Stomach (tissue), 9 donors: ENCODE measurements around the gene ATP2A3. TPM values are rescaled to one million over a fixed set of nuclear protein-coding genes. Genes with fewer than 3 reads are reported as not detected.

Experiments
- DNase-seq, 2 donors: peaks; one replicate each; pipeline versions ENCODE4 v3.0.0 to v3.0.0-alpha.2; 2013 to 2019
- H3K27ac ChIP-seq, 5 donors: fragments of 200-600 bp in 4 of 5; sonication (generic) in 4 of 5; one replicate each; pipeline ENCODE4 v1.5.1; 2013 to 2019; ENCODE audit warnings: mild to moderate bottlenecking in 1 of 5, moderate library complexity in 1 of 5
- H3K27me3 ChIP-seq, 3 donors: fragments of 200-600 bp; sonication (generic); one replicate each; pipeline ENCODE4 v1.5.1; 2017 to 2019; ENCODE audit warnings: mixed run types in 1 of 3
- H3K36me3 ChIP-seq, 4 donors: fragments of 200-600 bp; sonication (generic); 1 replicate in 3 of 4; 2 replicates in 1 of 4; pipeline ENCODE4 v1.5.1; 2016 to 2019
- H3K4me1 ChIP-seq, 4 donors: fragments of 200-600 bp; sonication (generic); one replicate each; pipeline ENCODE4 v1.5.1; 2016 to 2019
- H3K4me3 ChIP-seq, 4 donors: fragments of 200-600 bp; sonication (generic) in 3 of 4; one replicate each; pipeline ENCODE4 v1.5.1; 2016 to 2019; ENCODE audit warnings: mild to moderate bottlenecking in 1 of 4
- H3K9me3 ChIP-seq, 4 donors: fragments of 200-600 bp; sonication (generic); one replicate each; pipeline ENCODE4 v1.5.1; 2016 to 2019
- CTCF ChIP-seq, 7 experiments: fragments of 450-650 bp in 4 of 7; fragments of 200-600 bp in 3 of 7; sonication (generic) in 3 of 7; IDR thresholded peaks; one replicate each; pipeline ENCODE4 v1.5.1; 2016 to 2019; ENCODE audit warnings: antibody characterized with exemption in 7 of 7, control low read depth in 2 of 7, mild to moderate bottlenecking in 1 of 7
- EP300 ChIP-seq: sonication (generic); formaldehyde crosslinking; IDR thresholded peaks from one replicate; pipeline ENCODE4 v1.6.1; 2017; ENCODE audit warnings: antibody characterized with exemption
- POLR2A ChIP-seq, 4 donors: fragments of 450-650 bp; IDR thresholded peaks; one replicate each; pipeline ENCODE4 v1.6.1; 2016; ENCODE audit warnings: antibody characterized with exemption in 4 of 4, control low read depth in 2 of 4, mild to moderate bottlenecking in 1 of 4, moderate library complexity in 1 of 4
- POLR2AphosphoS5 ChIP-seq, 3 donors: sonication (generic); formaldehyde crosslinking; IDR thresholded peaks; one replicate each; pipeline ENCODE4 v1.6.1; 2016; ENCODE audit warnings: antibody characterized with exemption in 3 of 3
- WGBS, 5 donors: extraction: QIAGEN DNeasy Blood & Tissue Kit in 3 of 5; methylation state at CpG; one replicate each; pipeline versions ENCODE4 v1.1.5 to v1.1.7; 2013 to 2018; 5-methylcytosine and 5-hydroxymethylcytosine counted together
- intact Hi-C: fragments of 100-400 bp; cut with DNase I; formaldehyde crosslinking; loops from one replicate; pipeline ENCODE4 v1.15.1; 2023; ENCODE audit warnings: low total_unique reads
- polyA plus RNA-seq, 3 donors: library from polyadenylated mRNA; stranded (reverse); fragments of 200-250 nt; gene quantifications; one replicate each; pipeline ENCODE4 v1.2.3, GENCODE V29; 2013
- total RNA-seq, 5 donors: library from RNA; depleted of rRNA; stranded (reverse); fragments of >200 nt; gene quantifications; one replicate each; pipeline versions ENCODE4 v1.1.0 to v1.2.3, GENCODE V29; 2014 to 2016
- donor health status: healthy with polysubstance abuse.
- donor health status: Bipolar disorder and iron deficiency.
- donor health status: healthy.

The ATP2A3 gene
- total and polyA plus RNA-seq, 8 donors, result 10.4 to 1,069 (median 64.1) TPM

GRCh38 chr17:3929181-3929580 is 35.1 kb downstream of the ATP2A3 start:
- no peak for TF ChIP-seq EP300
- no peak for TF ChIP-seq CTCF (IDR thresholded peaks at IDR 0.05)
- no peak for TF ChIP-seq POLR2A (IDR thresholded peaks at IDR 0.05)
- TF ChIP-seq POLR2AphosphoS5 (IDR thresholded peaks at IDR 0.05), result no peak
- H3K4me1 ChIP-seq, result peaks cover 0 to 10% (median 8%) of the 10 kb centered on the region in 4 donors
- H3K4me3 ChIP-seq, result no peak overlapping the region
- no peaks in the 10 kb centered on the region for H3K9me3 ChIP-seq
- no peak overlapping the region for H3K27ac ChIP-seq
- no peak for DNase-seq
- no peaks in the 10 kb centered on the region for H3K27me3 ChIP-seq
- WGBS, 5 donors, result 81 to 89% (median 87%) methylated on average over 4 to 12 of the region's 12 CpGs
- peaks cover 5 to 83% (median 64%) of the 10 kb centered on the region in 4 donors for H3K36me3 ChIP-seq
- intact Hi-C loops, result no loop called here

- Histone ChIP-seq H3K4me3 (no peak overlapping the region), H3K27ac (no peak overlapping the region), H3K4me1 (peaks cover 0 to 10% (median 8%) of the 10 kb centered on the region in 4 donors), H3K36me3 (peaks cover 5 to 83% (median 63%) of the 10 kb centered on the region in 4 donors), H3K27me3 (no peaks in the 10 kb centered on the region), H3K9me3 (no peaks in the 10 kb centered on the region)
- no peak for DNase-seq
- no peak for TF ChIP-seq POLR2AphosphoS5 (IDR thresholded peaks at IDR 0.05)
- TF ChIP-seq EP300, result no peak
- TF ChIP-seq POLR2A (IDR thresholded peaks at IDR 0.05), result no peak
- TF ChIP-seq CTCF (IDR thresholded peaks at IDR 0.05), result no peak
- intact Hi-C loops, result no loop called here
- WGBS, 5 donors, result 91 to 97% (median 94%) methylated on average over 13 to 16 of the region's 16 CpGs
These were observed 35.8 kb downstream of the ATP2A3 start for GRCh38 chr17:3928406-3928805.

GRCh38 chr17:3927628-3928340 is 36.5 kb downstream of the ATP2A3 start:
- Histone ChIP-seq H3K4me1 (peaks cover 0 to 10% (median 8%) of the 10 kb centered on the region in 4 donors), H3K4me3 (no peak overlapping the region), H3K36me3 (peaks cover 5 to 76% (median 59%) of the 10 kb centered on the region in 4 donors), H3K27ac (no peak overlapping the region), H3K27me3 (no peaks in the 10 kb centered on the region), H3K9me3 (no peaks in the 10 kb centered on the region)
- 78 to 84% (median 78%) methylated on average over 8 to 15 of the region's 15 CpGs for WGBS, 5 donors
- peak in 1 of 2 donors; percentile 58 for DNase-seq
- intact Hi-C loops, result no loop called here
- TF ChIP-seq EP300 (no peak), CTCF (IDR thresholded peaks at IDR 0.05) (no peak), POLR2A (IDR thresholded peaks at IDR 0.05) (no peak), POLR2AphosphoS5 (IDR thresholded peaks at IDR 0.05) (no peak)

GRCh38 chr17:3926860-3927627 is 37.2 kb downstream of the ATP2A3 start:
- no peak overlapping the region for H3K27ac ChIP-seq
- no peak for TF ChIP-seq POLR2A (IDR thresholded peaks at IDR 0.05)
- no peak for TF ChIP-seq CTCF (IDR thresholded peaks at IDR 0.05)
- TF ChIP-seq EP300, result no peak
- TF ChIP-seq POLR2AphosphoS5 (IDR thresholded peaks at IDR 0.05), result no peak
- intact Hi-C loops, result no loop called here
- peaks cover 0 to 10% (median 8%) of the 10 kb centered on the region in 4 donors for H3K4me1 ChIP-seq
- WGBS, 5 donors, result 84 to 88% (median 87%) methylated on average over 14 to 16 of the region's 16 CpGs
- H3K27me3 ChIP-seq, result no peaks in the 10 kb centered on the region
- peak in 1 of 2 donors; percentile 58 for DNase-seq
- peaks cover 5 to 69% (median 56%) of the 10 kb centered on the region in 4 donors for H3K36me3 ChIP-seq
- H3K4me3 ChIP-seq, result no peak overlapping the region
- no peaks in the 10 kb centered on the region for H3K9me3 ChIP-seq
